K562 (cell line): ENCODE data around the gene SLC35G6. TPM values are rescaled to one million over a fixed set of nuclear protein-coding genes. Genes with fewer than 3 reads are reported as not detected.

ENCODE experiments used
- ATAC-seq: fragments of 200-7000 bp; cut with Tn5 transposase; 3 replicates; pipeline ENCODE4 v1.9.1; 2020; ENCODE audit warnings: moderate library complexity
- BruUV-seq: library from RNA; stranded (reverse); fragments of 400-500 nt; replicated peaks from 2 replicates; lab custom pipeline; 2021; lab: Mats Ljungman, UMichigan
- CTCF ChIA-PET: fragments of 300-600 bp; formaldehyde crosslinking; extraction: SDS; loops from one replicate; lab custom pipeline; 2021; ENCODE audit warnings: low intra/inter-chr PET ratio; lab: Yijun Ruan, JAX
- POLR2A ChIA-PET: fragments of 300-600, 350-650 bp; sonication (Branson Sonifier 250); formaldehyde crosslinking; extraction: SDS; loops from one replicate; lab custom pipeline; 2021; ENCODE audit warnings: antibody characterized with exemption, inconsistent platforms; lab: Yijun Ruan, JAX
- DNase-seq, 4 experiments: peaks; one replicate each; pipeline versions ENCODE4 v3.0.0 to v3.0.0-alpha.2; 2011 to 2018; ENCODE audit warnings: low spot score in 3 of 4, mixed read lengths in 3 of 4; ENCODE audit errors: extremely low read depth in 1 of 4
- FAIRE-seq: peaks from 2 replicates; lab custom pipeline; 2011; peaks lifted over from hg19 to GRCh38; lab: Jason Lieb, UNC
- H2AFZ ChIP-seq: 2 replicates; pipeline ENCODE4 v1.6.0; 2011; ENCODE audit warnings: low read depth, low read length, control low read depth, inconsistent platforms
- H3K27ac ChIP-seq: fragments of 200-600 bp; 3 replicates; pipeline ENCODE4 v1.8.0; 2011; ENCODE audit warnings: low read depth, mild to moderate bottlenecking, control low read depth, inconsistent platforms, low read length, moderate library complexity, mixed read lengths; ENCODE audit errors: extremely low read depth
- H3K27me3 ChIP-seq, 2 experiments: fragments of 300-600 bp in 1 of 2; 2 replicates in 1 of 2; 3 replicates in 1 of 2; pipeline versions ENCODE4 v1.6.0 to v1.8.0; 2011; ENCODE audit warnings: inconsistent platforms in 2 of 2, low read length in 2 of 2, mild to moderate bottlenecking in 1 of 2, mixed read lengths in 1 of 2, moderate library complexity in 1 of 2; ENCODE audit not compliant: control insufficient read depth in 2 of 2, insufficient read depth in 2 of 2
- H3K36me3 ChIP-seq: fragments of 300-600 bp; 3 replicates; pipeline ENCODE4 v1.8.0; 2011; ENCODE audit warnings: mild to moderate bottlenecking, low read length, inconsistent platforms; ENCODE audit not compliant: control insufficient read depth, insufficient read depth
- H3K4me1 ChIP-seq, 2 experiments: fragments of 200-600 bp in 1 of 2; replicated peaks in 1 of 2; 2 replicates in 1 of 2; 3 replicates in 1 of 2; pipeline versions ENCODE4 v1.5.1 to v1.8.0; 2011; ENCODE audit warnings: inconsistent platforms in 2 of 2, low read length in 2 of 2, mild to moderate bottlenecking in 1 of 2, mixed read lengths in 1 of 2, moderate library complexity in 1 of 2; ENCODE audit not compliant: control insufficient read depth in 2 of 2, insufficient read depth in 2 of 2
- H3K4me2 ChIP-seq: 2 replicates; pipeline ENCODE4 v1.6.1; 2011; ENCODE audit warnings: low read length, control low read depth, inconsistent platforms, mixed read lengths; ENCODE audit not compliant: insufficient read depth
- H3K4me3 ChIP-seq: fragments of 200-600 bp; sonication (generic), shearing (Covaris generic); 2 replicates; pipeline ENCODE4 v1.5.1; 2016; ENCODE audit warnings: control low read depth, inconsistent platforms
- H3K79me2 ChIP-seq: fragments of 200-600 bp; 3 replicates; pipeline ENCODE4 v1.8.0; 2011; ENCODE audit warnings: low read length, inconsistent platforms; ENCODE audit not compliant: control insufficient read depth, insufficient read depth
- H3K9ac ChIP-seq, 2 experiments: 2 replicates each; pipeline versions ENCODE4 v1.6.0 to v1.6.1; 2011; ENCODE audit warnings: low read depth in 2 of 2, low read length in 2 of 2, control low read depth in 1 of 2, inconsistent platforms in 1 of 2, mild to moderate bottlenecking in 1 of 2, mixed read lengths in 1 of 2; ENCODE audit not compliant: insufficient read depth in 1 of 2
- H3K9me1 ChIP-seq: one replicate; pipeline ENCODE4 v1.6.0; 2011; ENCODE audit warnings: inconsistent platforms, mild to moderate bottlenecking, low read length, moderate library complexity; ENCODE audit not compliant: control insufficient read depth, insufficient read depth
- H3K9me3 ChIP-seq: replicated peaks from 2 replicates; pipeline ENCODE4 v1.5.1; 2011; ENCODE audit warnings: low read depth, low read length, inconsistent platforms; ENCODE audit not compliant: control insufficient read depth, insufficient read depth
- H4K20me1 ChIP-seq: replicated peaks from 2 replicates; pipeline ENCODE4 v1.6.1; 2011; ENCODE audit warnings: low read length, inconsistent platforms, mixed read lengths; ENCODE audit not compliant: control insufficient read depth, insufficient read depth
- BRCA1 ChIP-seq, 2 experiments: fragments of 450-650 bp in 1 of 2; sonication (generic) in 1 of 2; formaldehyde crosslinking in 1 of 2; IDR thresholded peaks; 2 replicates each; pipeline versions ENCODE4 v1.5.0 to v1.6.1; 2017 to 2020; ENCODE audit warnings: mild to moderate bottlenecking in 1 of 2, missing genetic modification reagents in 1 of 2
- DIDO1 ChIP-seq: fragments of 450-650 bp; IDR thresholded peaks from 2 replicates; pipeline ENCODE4 v1.6.1; 2016; ENCODE audit warnings: low read depth, missing biosample characterization, missing genetic modification characterization
- ETV1 ChIP-seq: fragments of 450-650 bp; conservative IDR thresholded peaks from 2 replicates; pipeline ENCODE4 v1.6.1; 2016; ENCODE audit warnings: missing genetic modification characterization, control low read depth, low read depth, missing compliant biosample characterization
- GATA2 ChIP-seq: sonication (generic); formaldehyde crosslinking; IDR thresholded peaks from 2 replicates; pipeline ENCODE4 v1.4.0; 2020; ENCODE audit warnings: mild to moderate bottlenecking, missing genetic modification reagents
- RBFOX2 ChIP-seq: fragments of 200-400 bp; formaldehyde crosslinking; IDR thresholded peaks from 2 replicates; pipeline ENCODE4 v1.6.1; 2017; ENCODE audit warnings: low read depth, mild to moderate bottlenecking, low read length, moderate library complexity
- SRSF9 ChIP-seq: fragments of 200-400 bp; formaldehyde crosslinking; IDR thresholded peaks from 2 replicates; pipeline ENCODE4 v1.6.1; 2017; ENCODE audit warnings: low read depth, low read length, borderline replicate concordance
- ZNF431 ChIP-seq: sonication (generic); formaldehyde crosslinking; IDR thresholded peaks from 2 replicates; pipeline ENCODE4 v1.8.0; 2022; ENCODE audit warnings: mild to moderate bottlenecking, missing genetic modification reagents
- WGBS: fragments of 100-300 bp; shearing (Covaris generic); methylation state at CpG from one replicate; pipeline ENCODE4 v1.1.6; 2016; ENCODE audit warnings: low coverage, mixed read lengths; ENCODE audit not compliant: insufficient coverage; ENCODE audit errors: missing lambda C conversion rate; 5-methylcytosine and 5-hydroxymethylcytosine counted together
- in situ Hi-C: fragments of 300-500 bp; cut with MboI; formaldehyde crosslinking; loops from 4 replicates; pipeline ENCODE4 v1.15.0; 2018; ENCODE audit warnings: inconsistent platforms, mixed read lengths
- intact Hi-C: fragments of 100-400 bp; cut with micrococcal nuclease; formaldehyde crosslinking; loops from 2 replicates; pipeline ENCODE4 v1.14.2; 2022
- polyA plus RNA-seq, 8 experiments: library from polyadenylated mRNA; depleted of rRNA in 4 of 8; stranded (reverse) in 5 of 8; unstranded in 3 of 8; fragments of >200 nt; fragmentation: Nextera tagmentation in 2 of 8; fragmentation: Illumina TruSeq in 1 of 8; extraction: Ambion mirVana in 2 of 8; extraction: Trizol in 1 of 8; gene quantifications; 2 replicates each; pipeline versions ENCODE4 v1.2.1 to v1.2.3, GENCODE V29; 2011 to 2014; ENCODE audit warnings: inconsistent platforms in 1 of 8, missing spikeins in 1 of 8
- total RNA-seq, 7 experiments: library from RNA; depleted of rRNA in 6 of 7; stranded (reverse); fragments of >200 nt in 6 of 7; fragmentation: Illumina TruSeq in 2 of 7; extraction: Trizol in 2 of 7; gene quantifications; 2 replicates each; pipeline versions ENCODE4 v1.2.1 to v1.2.3, GENCODE V29; 2011 to 2021; ENCODE audit warnings: low replicate concordance in 1 of 7
- TF ChIP-seq, protein P1 (sequence below): fragments of 200-800 bp; sonication (Bioruptor generic); IDR thresholded peaks from 2 replicates; pipeline ENCODE4 v1.6.1; 2017; ENCODE audit warnings: missing genetic modification characterization, missing compliant biosample characterization
- TF ChIP-seq, protein P2 (sequence below): fragments of 450-650 bp; formaldehyde crosslinking; IDR thresholded peaks from 2 replicates; pipeline ENCODE4 v1.4.0; 2020; ENCODE audit warnings: mild to moderate bottlenecking
- TF ChIP-seq, protein P3 (sequence below): fragments of 150-350 bp; IDR thresholded peaks from 2 replicates; pipeline ENCODE4 v1.6.1; 2014; ENCODE audit warnings: low read depth, mild to moderate bottlenecking, low read length, borderline replicate concordance
- TF ChIP-seq, protein P4 (sequence below): fragments of 450-650 bp; formaldehyde crosslinking; IDR thresholded peaks from 2 replicates; pipeline ENCODE4 v1.4.0; 2022; ENCODE audit warnings: missing genetic modification characterization

Gene SLC35G6
- total and polyA plus RNA-seq, 9 of the 15 experiments (the other 6 are each of a cell fraction or from before 2014, with no cell fraction given) = not detected

DNA sequence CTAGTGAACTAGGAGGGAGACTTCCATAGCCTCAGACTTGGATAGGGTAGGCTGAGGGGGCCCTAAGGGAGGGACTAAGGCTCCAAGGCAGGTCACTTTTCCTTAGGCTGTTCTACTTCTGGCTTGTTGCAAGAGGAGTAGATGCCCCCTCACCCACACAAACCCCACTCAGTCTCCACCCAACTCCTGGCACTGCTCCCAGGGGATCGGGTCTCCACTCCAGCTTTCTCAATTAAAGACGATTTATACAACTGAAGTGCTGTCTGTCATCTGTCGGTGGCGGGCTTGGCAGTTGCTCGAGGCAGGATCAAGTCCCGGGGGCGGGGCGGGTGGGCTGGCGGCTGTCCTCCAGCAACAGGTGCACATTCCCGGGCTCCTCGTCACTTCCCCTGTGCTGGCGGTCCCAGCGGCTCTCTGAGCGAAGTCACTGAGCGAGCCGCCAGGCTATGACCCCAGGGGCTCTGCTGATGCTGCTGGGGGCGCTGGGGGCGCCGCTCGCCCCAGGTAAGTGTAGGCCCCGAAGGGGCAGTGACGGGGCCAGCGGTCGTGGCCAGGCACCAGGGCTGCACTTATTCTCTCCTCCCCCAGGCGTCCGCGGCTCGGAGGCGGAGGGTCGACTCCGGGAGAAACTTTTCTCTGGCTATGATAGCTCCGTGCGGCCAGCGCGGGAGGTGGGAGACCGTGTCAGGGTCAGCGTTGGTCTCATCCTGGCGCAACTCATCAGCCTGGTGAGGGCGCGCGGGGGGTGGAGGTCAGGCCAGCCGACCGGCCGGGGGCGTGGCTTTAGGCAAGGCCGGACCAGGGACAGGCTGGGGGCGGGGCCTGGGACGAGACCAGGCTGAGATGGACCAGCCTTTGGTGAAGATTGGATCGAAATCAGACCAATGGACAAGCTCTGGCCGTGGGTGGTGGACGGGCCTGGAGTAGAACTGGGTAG, 36.3 kb upstream of the SLC35G6 start, which contains the start of gene CHRNB1:
Gene CHRNB1, plus strand, starts transcription at position 380 of the 937 bp plus-strand sequence. Its CDS starts 67 bp downstream, at position 447.
- peak; percentile 83 for FAIRE-seq
- in situ Hi-C loops = no loop called here
- POLR2A ChIA-PET = interaction anchor here (0.6 to 1.7 kb wide), 6 partner anchors 10 to 235 kb away, joined by 3 to 7 read pairs (median 3); partner anchors contain the start of gene POLR2A
- TF ChIP-seq, protein P1, sequence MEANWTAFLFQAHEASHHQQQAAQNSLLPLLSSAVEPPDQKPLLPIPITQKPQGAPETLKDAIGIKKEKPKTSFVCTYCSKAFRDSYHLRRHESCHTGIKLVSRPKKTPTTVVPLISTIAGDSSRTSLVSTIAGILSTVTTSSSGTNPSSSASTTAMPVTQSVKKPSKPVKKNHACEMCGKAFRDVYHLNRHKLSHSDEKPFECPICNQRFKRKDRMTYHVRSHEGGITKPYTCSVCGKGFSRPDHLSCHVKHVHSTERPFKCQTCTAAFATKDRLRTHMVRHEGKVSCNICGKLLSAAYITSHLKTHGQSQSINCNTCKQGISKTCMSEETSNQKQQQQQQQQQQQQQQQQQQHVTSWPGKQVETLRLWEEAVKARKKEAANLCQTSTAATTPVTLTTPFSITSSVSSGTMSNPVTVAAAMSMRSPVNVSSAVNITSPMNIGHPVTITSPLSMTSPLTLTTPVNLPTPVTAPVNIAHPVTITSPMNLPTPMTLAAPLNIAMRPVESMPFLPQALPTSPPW = peak; percentile 85
- peak; percentile 67 for TF ChIP-seq RBFOX2
- TF ChIP-seq, protein P2, sequence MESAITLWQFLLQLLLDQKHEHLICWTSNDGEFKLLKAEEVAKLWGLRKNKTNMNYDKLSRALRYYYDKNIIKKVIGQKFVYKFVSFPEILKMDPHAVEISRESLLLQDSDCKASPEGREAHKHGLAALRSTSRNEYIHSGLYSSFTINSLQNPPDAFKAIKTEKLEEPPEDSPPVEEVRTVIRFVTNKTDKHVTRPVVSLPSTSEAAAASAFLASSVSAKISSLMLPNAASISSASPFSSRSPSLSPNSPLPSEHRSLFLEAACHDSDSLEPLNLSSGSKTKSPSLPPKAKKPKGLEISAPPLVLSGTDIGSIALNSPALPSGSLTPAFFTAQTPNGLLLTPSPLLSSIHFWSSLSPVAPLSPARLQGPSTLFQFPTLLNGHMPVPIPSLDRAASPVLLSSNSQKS = no peak
- no peak for TF ChIP-seq ETV1 (tag)
- TF ChIP-seq, protein P3, sequence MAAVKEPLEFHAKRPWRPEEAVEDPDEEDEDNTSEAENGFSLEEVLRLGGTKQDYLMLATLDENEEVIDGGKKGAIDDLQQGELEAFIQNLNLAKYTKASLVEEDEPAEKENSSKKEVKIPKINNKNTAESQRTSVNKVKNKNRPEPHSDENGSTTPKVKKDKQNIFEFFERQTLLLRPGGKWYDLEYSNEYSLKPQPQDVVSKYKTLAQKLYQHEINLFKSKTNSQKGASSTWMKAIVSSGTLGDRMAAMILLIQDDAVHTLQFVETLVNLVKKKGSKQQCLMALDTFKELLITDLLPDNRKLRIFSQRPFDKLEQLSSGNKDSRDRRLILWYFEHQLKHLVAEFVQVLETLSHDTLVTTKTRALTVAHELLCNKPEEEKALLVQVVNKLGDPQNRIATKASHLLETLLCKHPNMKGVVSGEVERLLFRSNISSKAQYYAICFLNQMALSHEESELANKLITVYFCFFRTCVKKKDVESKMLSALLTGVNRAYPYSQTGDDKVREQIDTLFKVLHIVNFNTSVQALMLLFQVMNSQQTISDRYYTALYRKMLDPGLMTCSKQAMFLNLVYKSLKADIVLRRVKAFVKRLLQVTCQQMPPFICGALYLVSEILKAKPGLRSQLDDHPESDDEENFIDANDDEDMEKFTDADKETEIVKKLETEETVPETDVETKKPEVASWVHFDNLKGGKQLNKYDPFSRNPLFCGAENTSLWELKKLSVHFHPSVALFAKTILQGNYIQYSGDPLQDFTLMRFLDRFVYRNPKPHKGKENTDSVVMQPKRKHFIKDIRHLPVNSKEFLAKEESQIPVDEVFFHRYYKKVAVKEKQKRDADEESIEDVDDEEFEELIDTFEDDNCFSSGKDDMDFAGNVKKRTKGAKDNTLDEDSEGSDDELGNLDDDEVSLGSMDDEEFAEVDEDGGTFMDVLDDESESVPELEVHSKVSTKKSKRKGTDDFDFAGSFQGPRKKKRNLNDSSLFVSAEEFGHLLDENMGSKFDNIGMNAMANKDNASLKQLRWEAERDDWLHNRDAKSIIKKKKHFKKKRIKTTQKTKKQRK = no peak
- TF ChIP-seq ZNF431 = no peak
- TF ChIP-seq, protein P4, sequence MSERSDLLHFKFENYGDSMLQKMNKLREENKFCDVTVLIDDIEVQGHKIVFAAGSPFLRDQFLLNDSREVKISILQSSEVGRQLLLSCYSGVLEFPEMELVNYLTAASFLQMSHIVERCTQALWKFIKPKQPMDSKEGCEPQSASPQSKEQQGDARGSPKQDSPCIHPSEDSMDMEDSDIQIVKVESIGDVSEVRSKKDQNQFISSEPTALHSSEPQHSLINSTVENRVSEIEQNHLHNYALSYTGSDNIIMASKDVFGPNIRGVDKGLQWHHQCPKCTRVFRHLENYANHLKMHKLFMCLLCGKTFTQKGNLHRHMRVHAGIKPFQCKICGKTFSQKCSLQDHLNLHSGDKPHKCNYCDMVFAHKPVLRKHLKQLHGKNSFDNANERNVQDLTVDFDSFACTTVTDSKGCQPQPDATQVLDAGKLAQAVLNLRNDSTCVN (CRISPR knock-in tag) = no peak
- no peak for TF ChIP-seq GATA2
- no peak for TF ChIP-seq DIDO1 (tag)
- no peak for TF ChIP-seq BRCA1 (IDR thresholded peaks at IDR 0.05)
- TF ChIP-seq BRCA1 (CRISPR knock-in tag; IDR thresholded peaks at IDR 0.05) = no peak
- no peak for TF ChIP-seq SRSF9

More for the DNA sequence above, 36.3 kb upstream of the SLC35G6 start, which contains the start of gene CHRNB1:
- Histone ChIP-seq H3K79me2 (no peaks in the 10 kb centered on the region), H3K27ac (peak within 1 kb of the TSS; percentile 30; the same call in 2 of the 3 replicates), H3K4me3 (peak within 1 kb of the TSS; percentile 35), H3K4me2 (peak within 1 kb of the TSS; percentile 65), H4K20me1 (no peaks in the 10 kb centered on the region), H3K9me3 (no peaks in the 10 kb centered on the region), H3K9ac (peak within 1 kb of the TSS; percentile 41 to 89; a peak in 3 of 4 replicates), H2AFZ (peak within 1 kb of the TSS; percentile 86), H3K4me1 (peaks cover 15 to 46% of the 10 kb centered on the region in 2 experiments; a peak in 4 of 5 replicates), H3K9me1 (peaks cover 3% of the 10 kb centered on the region), H3K36me3 (no peaks in the 10 kb centered on the region), H3K27me3 (no peaks in the 10 kb centered on the region)
- WGBS = 10% methylated on average over 22 of the region's 51 CpGs
- intact Hi-C loops = no loop called here
- ATAC-seq = peak; percentile 94
- BruUV-seq = no TSS peak
- peak; percentile 88 to 90 (median 90) for DNase-seq
- CTCF ChIA-PET = no interaction called here
